OCI-LY1 (cell line): ENCODE data around the gene DGKQ.

Experiments
- CTCF ChIP-seq: fragments of 200-600 bp; sonication (generic), shearing (Covaris generic); IDR thresholded peaks from 2 replicates; pipeline ENCODE4 v1.5.1; 2017; ENCODE audit warnings: mild to moderate bottlenecking, antibody characterized with exemption, low read length, moderate library complexity, mixed read lengths
- EZH2 ChIP-seq: fragments of 200-600 bp; sonication (generic), shearing (Covaris generic); IDR thresholded peaks from 2 replicates; pipeline ENCODE4 v1.8.0; 2017; ENCODE audit warnings: borderline replicate concordance, mixed run types, mild to moderate bottlenecking, antibody characterized with exemption, low read length, moderate library complexity, mixed read lengths

- no peak for TF ChIP-seq CTCF
- TF ChIP-seq EZH2, result no peak
These were observed 5.1 kb downstream of the DGKQ start for GRCh38 chr4:968221-968620.
